Hepatic stellate cell (primary cell): ENCODE data around the gene PCK1.

ENCODE experiments used
- DNase-seq: peaks from one replicate; pipeline ENCODE4 v3.0.0; 2011; ENCODE audit warnings: low spot score

Gene PCK1

DNA sequence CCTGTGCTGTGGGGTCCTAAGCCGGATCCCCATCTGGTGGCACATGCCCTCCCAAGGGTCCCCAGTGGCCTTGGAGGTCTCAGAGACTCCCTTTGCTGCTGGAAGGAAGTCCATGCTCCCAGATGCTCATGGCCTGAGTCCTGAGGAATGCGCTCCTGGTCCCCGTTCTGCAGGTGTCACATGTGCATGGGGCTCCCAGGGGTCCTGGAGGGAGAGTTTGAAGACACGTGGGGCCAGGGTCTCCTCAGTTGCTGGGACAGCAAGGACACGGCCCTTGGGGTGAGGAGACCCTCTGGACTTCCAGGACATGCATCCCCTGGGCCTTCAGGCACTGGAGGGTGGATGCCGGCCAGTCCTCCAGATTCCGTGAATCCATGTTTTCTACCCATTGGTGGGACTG, 47.6 kb downstream of the PCK1 start:
- DNase-seq, result no peak

DNA sequence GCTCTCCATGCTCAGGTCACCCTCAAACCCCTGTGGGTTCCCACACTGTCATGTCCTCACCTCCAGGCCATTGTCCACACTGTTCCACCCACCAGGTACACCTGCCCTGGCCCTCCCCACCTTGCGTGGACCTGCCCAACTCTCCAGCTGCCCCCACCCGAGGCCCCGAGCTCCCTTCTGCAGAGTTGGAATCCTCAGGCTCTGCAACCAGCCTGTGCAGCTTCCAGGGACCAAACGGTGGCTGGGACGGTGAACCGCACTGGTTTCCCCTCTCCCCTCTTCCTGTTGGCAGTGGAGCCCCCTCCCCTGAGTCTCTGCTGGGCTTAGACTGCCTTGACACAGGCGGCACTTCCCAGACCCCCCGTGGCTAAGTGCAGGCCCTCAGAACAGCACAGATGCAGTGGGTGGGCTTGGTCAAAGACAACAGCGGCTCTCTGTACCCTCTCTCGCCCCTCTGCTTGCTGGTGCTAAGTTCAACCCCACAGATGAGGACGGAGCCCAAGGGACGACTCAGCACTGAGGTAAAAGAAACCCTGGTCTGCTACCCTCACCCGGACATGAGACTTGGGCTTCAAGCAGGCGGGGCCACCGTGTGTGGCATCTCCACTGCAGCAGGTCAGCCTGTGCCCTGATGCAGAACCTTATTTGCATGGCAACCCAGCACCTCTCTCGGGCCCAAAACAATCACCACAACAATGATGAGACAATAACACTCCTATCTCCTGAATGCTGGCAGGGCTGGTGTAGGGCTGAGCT, 48.4 kb downstream of the PCK1 start:
- no peak for DNase-seq

DNA sequence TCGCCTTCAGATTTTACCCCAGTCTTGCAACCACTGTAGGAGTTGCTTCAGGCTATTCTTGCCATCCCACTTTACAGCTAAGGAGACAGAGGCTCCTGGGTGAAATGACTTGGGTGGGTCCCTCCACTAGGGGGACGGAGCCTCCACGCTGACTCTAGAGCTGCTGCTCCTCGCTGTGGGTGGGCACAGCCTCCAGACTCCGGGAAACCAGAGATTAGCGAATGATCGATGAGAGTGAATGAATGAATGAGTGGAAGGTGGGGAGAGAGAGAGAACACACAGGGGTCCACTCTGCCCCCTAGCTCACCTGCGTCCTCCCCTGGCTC, 48.9 kb downstream of the PCK1 start:
- no peak for DNase-seq

DNA sequence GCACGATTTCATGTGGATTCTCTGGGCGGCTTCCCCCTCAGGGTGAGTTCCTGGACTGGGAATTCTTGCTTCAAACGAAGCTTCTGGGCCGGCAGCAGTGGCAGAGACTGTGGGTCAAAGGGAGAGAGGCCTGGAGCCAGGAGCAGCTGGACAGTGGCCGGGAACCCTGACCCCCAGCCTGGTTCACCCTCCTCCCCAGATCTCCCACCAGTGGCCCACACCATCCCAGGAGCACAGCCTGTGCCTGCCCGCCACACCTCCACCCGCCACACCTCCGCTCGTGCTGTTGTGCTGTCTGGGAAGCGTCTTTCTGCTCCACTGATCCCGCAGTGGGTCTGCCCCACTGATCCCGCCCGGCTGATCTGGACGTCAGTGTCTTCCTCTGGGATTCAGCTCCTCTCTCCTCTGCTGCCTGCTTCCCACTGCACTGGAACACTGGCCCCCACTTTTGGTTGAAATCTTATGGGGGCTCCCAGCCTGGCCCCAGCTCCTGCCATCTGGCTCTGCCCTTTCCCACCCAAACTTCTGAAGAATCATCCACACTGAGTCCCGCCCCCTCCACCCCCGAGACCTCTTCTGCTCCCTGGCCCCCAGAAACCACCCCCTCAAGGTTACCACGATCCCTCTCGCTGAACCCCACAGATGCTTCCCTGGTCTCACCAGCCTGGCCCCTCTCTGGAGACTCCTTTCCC, 49.5 kb downstream of the PCK1 start:
- DNase-seq, result no peak

DNA sequence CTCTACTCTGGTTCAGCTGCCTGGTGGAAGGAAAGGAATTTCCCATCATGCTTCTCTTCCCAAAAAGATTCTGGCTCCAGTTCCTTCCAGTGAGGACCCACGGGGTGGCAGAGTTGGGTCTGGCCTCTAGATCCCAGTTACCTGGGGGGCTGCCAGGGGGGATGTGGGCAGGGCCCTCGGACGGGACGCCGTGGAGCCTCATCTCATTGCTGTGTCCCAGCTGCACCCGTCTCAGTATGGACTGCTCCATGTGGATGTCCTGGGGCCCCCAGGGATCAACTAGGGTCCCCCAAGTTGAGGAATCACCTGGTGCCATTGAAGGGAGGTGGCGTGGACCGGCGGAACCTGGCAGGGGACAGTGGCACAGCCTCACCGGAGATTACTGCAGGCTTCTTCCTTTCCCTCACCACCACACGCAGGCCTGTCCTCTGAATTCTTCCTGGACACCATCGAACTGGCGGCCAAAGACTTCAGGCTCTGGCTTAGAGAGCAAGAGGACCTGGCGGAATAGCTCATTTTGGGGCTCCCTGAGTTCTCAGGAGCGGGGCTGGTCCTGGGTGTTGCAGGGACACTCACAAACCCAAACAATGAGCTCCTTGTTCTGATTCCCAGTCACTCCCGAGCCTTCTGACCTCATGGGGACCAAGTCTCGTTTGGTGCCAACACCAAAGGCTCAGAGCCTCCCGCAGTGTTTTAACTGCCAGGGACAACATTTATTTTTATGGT, 50.8 kb downstream of the PCK1 start:
- no peak for DNase-seq

DNA sequence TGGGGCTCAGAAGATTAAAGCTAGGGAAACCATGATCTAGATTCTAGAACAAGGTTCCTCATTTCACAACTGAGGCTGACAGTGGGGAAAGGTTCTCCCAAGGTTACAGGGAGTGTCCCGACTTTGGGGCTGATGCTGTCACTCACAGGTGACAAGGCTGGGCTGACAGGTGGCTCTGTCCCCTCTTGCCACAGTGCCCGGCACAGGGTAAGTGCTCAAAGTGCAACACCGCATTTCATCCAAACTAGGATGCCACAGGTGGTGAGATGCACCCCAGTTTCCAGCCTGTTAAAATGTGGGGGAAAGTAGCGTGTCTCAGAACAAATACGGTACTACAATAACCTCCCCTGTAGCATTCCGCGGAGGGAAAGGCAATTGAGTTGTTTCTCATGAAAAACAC, 51.5 kb downstream of the PCK1 start:
- DNase-seq, result no peak

DNA sequence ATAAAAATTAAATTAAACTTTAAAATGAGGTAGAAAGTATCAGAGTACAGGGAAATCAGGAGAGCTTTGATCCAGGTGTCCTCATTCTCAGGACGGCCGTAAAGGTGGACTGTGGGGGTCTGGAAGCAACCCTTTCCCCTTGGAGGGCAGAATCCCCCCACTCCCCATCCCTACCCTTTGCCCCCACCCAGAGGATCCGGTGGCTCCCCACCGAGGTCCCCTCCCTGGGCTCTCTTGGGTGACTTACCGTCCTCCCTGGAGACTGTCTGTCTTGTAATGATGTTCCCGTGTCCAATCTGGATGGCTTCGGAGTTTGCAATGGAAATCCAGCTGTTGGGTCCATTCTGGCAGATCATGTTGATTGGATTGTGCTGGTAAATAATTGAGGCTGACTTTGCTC, 52.0 kb downstream of the PCK1 start:
- no peak for DNase-seq

DNA sequence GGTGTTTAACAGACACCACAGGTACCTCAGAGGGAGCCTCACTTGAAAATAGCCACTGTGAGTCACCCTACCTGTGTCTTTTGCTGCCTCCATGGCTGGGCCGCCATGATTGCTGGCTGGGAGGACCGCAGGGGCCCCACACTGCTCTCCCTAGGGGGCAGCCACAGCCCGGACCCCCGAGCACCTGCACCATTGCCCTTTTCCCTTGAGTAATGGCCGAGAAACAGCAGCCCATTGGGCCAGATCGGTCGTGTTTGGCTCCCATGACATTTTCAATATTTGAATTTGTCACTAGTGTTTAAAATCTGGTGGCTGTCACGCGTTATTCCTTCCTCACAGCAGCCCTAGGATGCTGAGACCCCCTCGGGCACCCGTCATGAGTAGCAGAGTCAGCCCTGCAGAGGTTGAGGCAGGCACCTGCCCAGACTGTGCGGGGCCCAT, 52.6 kb downstream of the PCK1 start:
- no peak for DNase-seq

DNA sequence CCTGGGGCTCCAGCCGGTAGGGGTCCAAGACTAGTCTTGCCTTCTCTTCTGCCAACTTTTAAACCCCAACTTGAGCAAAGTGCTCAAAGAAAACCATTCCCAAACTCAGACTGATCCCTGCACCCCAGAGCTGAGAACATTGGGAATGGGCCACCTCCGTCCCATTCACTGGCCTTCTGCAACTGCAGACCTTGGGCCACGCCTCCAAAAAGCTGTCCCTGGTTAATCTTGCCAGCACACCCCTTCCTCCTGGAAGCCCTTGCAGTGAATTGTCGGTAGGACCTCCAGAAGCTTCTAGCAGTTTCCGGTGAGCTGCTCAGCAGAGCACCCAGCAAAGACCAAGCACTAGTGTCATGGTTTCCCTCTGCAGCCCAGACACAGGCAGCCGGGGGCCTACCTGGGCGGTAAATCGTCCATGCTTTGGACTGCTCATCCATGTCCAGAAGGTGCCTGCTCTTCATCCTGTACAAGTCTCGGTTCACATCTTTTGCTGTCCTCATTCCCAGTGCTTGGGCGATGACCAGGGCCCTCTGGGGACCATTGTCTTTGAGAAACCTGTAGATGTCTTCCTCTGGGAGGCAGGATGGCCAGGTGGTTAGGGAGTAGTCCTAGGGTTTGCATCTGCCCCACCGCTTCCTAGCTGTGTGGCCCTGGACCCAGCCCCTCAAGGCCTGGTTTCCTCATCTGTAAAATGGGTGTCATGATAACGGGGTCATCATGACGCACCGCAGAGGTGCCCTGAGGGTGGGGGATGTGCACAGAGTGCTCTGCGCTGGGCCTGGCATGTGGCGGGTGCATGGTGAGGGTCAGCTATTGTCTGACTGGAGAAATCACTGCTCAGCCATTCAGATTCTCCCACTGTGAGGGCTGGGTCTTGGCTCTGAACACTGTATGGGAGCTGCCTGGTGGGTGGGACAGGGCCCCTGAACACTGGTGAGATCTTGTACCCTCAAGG, 53.9 kb downstream of the PCK1 start:
- DNase-seq, result no peak

DNA sequence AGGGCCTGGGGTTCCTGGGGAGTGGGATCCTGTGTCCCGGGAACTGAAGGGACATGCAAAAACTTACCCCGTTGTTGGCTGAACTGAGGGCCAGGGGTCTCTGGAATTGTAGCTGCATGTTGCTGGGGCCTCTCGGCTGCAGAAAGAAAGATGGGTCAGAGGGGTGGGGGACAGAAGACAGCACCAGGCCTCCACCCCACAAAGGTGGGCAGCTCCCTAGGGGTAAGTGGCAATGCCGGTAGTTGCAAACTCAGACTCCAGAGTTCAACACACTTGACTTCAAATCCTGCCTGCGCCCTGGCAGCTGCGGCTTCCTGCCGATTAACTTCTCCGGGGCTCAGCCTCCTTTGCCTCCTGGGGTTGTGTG, 54.5 kb downstream of the PCK1 start:
- DNase-seq, result no peak

DNA sequence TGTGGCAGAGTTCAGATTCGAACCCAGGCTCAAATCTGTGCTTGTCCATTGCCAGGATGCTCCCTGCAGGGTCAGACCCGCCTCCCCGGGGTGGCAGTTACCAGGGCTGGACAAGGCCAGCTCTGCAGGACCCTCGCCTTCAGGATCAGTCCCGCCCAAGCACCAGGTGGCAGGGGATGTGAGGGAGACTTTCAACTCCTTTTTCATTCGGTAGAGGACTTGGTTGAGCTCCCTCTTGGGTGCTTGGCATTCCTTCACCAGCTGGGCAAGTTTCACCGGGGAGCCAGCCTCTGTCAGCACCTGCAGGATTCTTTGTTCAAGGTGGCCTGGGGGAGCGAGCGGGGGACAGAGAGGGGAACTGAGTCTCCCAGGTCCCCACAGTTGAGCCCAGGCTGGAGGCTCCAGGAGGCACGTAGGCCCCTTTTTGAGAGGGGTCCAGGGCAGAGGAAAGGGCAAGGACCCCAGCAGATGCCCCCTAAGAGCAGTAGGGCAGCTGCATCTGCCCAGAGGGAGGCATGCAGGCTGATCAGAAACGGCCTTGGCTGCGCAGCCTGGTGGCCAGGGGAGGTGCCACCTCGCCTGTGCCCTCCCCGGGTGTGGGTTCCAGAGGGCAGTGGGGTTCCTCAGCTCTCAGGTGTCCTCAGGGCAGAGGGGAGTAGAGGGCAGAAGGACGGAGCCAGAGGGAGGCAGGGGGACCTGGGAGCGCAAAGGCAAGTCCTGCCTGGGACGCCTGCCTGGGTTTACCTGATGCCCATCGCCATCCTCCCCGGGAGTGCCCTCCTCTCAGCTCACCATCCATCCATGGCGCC, 55.4 kb downstream of the PCK1 start:
- DNase-seq, result no peak

DNA sequence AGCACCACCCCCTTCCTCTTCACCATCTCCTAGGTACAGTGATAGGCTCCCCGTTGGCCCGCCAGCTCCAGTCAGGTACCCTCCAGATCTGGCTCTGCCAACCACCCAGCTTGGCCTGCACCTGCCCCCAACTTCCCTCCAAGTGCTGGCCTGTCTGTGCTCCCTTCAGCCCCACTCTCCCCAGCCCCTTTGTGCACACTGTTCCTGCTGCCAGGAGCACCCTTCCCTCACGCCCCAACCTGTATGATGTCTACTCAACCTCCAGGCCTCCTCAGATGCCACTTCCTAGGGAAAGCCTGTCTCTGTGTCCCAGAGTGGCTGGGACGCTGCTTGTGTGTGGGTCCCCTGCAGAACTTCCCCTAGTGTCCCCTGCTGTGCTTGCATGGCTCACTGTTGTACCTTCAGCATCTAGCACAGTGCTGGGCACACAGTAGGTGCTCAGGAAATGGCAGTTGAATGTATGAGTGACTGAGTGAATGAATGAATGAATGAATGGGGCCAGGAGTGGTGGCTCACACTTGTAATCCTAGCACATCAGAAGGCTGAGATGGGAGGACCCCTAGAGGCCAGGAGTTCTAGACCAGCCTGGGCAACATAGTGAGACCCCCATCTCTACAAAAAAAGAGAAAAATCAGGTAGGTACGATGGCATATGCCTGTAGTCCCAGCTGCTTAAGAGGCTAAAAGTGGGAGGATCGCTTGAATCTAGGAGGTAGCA, 56.3 kb downstream of the PCK1 start:
- no peak for DNase-seq
